OCI-LY7 (cell line): Measurements from ENCODE around the gene TMEM119. TPM values are rescaled to one million over a fixed set of nuclear protein-coding genes. Genes with fewer than 3 reads are reported as not detected.
"Not testable (repeated sequence)": the region's sequence is repeated elsewhere in the genome, so short reads cannot be mapped to it uniquely, and the experiment has no call there.

Source experiments
- BruUV-seq: library from RNA; stranded (reverse); fragments of 400-500 nt; replicated peaks from 2 replicates; lab custom pipeline; 2021; lab: Mats Ljungman, UMichigan
- CTCF ChIA-PET: fragments of 300-600 bp; sonication (Branson Sonifier 250); formaldehyde crosslinking; loops from one replicate; lab custom pipeline; 2022; ENCODE audit warnings: antibody characterized with exemption; ENCODE audit not compliant: unreplicated experiment; lab: Charles Lee
- POLR2A ChIA-PET: fragments of 300-600 bp; sonication (Branson Sonifier 250); formaldehyde crosslinking; loops from one replicate; lab custom pipeline; 2022; ENCODE audit warnings: antibody characterized with exemption; lab: Charles Lee
- DNase-seq: peaks from one replicate; pipeline ENCODE4 v3.0.0-alpha.2; 2015; ENCODE audit warnings: low spot score
- H2AFZ ChIP-seq: fragments of 200-600 bp; sonication (generic), shearing (Covaris generic); 2 replicates; pipeline ENCODE4 v1.6.1; 2014; ENCODE audit warnings: mild to moderate bottlenecking, antibody characterized with exemption, low read length, moderate library complexity
- H3K27ac ChIP-seq: fragments of 200-600 bp; sonication (generic); 2 replicates; pipeline ENCODE4 v1.5.1; 2014; ENCODE audit warnings: mixed run types, low read depth, mild to moderate bottlenecking, moderate library complexity, low read length, inconsistent platforms; ENCODE audit not compliant: poor library complexity, severe bottlenecking
- H3K36me3 ChIP-seq: fragments of 200-600 bp; sonication (generic); 2 replicates; pipeline ENCODE4 v1.6.1; 2014; ENCODE audit warnings: mild to moderate bottlenecking, antibody characterized with exemption, low read length, moderate library complexity, mixed read lengths; ENCODE audit not compliant: insufficient read depth
- H3K4me1 ChIP-seq: fragments of 200-600 bp; sonication (generic); 2 replicates; pipeline ENCODE4 v1.5.1; 2014; ENCODE audit warnings: mild to moderate bottlenecking, low read length; ENCODE audit not compliant: insufficient read depth, poor library complexity, severe bottlenecking
- H3K4me2 ChIP-seq: fragments of 200-600 bp; sonication (generic); 2 replicates; pipeline ENCODE4 v1.6.1; 2014; ENCODE audit warnings: mild to moderate bottlenecking, low read length
- H3K4me3 ChIP-seq: fragments of 200-600 bp; sonication (generic); 2 replicates; pipeline ENCODE4 v1.5.1; 2014; ENCODE audit warnings: mild to moderate bottlenecking, low read depth, low read length; ENCODE audit not compliant: poor library complexity, severe bottlenecking
- H3K79me2 ChIP-seq: fragments of 200-600 bp; sonication (generic); 2 replicates; pipeline ENCODE4 v1.6.1; 2016; ENCODE audit warnings: low read depth, mild to moderate bottlenecking, low read length, moderate library complexity, mixed read lengths; ENCODE audit not compliant: insufficient read depth
- H3K9me2 ChIP-seq: fragments of 200-600 bp; sonication (generic); 2 replicates; pipeline ENCODE4 v1.6.1; 2016; ENCODE audit warnings: mild to moderate bottlenecking, low read length, mixed read lengths; ENCODE audit not compliant: insufficient read depth
- H3K9me3 ChIP-seq: fragments of 200-600 bp; sonication (generic); 2 replicates; pipeline ENCODE4 v1.6.1; 2014; ENCODE audit warnings: mild to moderate bottlenecking, mixed run types, low read length, mixed read lengths
- H4K20me1 ChIP-seq: fragments of 200-600 bp; sonication (generic); 2 replicates; pipeline ENCODE4 v1.6.1; 2014; ENCODE audit warnings: mild to moderate bottlenecking, antibody characterized with exemption, low read length, moderate library complexity, mixed read lengths; ENCODE audit not compliant: insufficient read depth
- CTCF ChIP-seq: fragments of 200-600 bp; sonication (generic); conservative IDR thresholded peaks from 2 replicates; pipeline ENCODE4 v1.5.1; 2014; ENCODE audit warnings: mild to moderate bottlenecking, antibody characterized with exemption, low read length, moderate library complexity, mixed read lengths
- EZH2phosphoT487 ChIP-seq: fragments of 200-600 bp; sonication (generic); IDR thresholded peaks from 2 replicates; pipeline ENCODE4 v1.6.1; 2018; ENCODE audit warnings: low read depth, borderline replicate concordance, mild to moderate bottlenecking, mixed run types, antibody characterized with exemption, low read length, moderate library complexity, mixed read lengths
- intact Hi-C: fragments of 100-400 bp; cut with micrococcal nuclease; formaldehyde crosslinking; loops from one replicate; pipeline ENCODE4 v1.10.0; 2022; ENCODE audit not compliant: unreplicated experiment
- total RNA-seq, 2 experiments: library from RNA; depleted of rRNA in 1 of 2; stranded (reverse); fragments of >200 nt in 1 of 2; shearing (Covaris generic) in 1 of 2; gene quantifications; 2 replicates each; pipeline ENCODE4 v1.2.3, GENCODE V29; 2014 to 2022

TMEM119 gene
- total RNA-seq, 2 experiments from 2014 or later: not detected

- H3K4me2 ChIP-seq: no peak overlapping the region
- DNase-seq: no peak
- POLR2A ChIA-PET: no interaction called here
Observed at GRCh38 chr12:108591267-108591980, 6.5 kb downstream of the TMEM119 start.

GRCh38 chr12:108590463-108590862 is 7.4 kb downstream of the TMEM119 start:
- intact Hi-C loops, DNase-seq, H3K36me3 ChIP-seq, H3K79me2 ChIP-seq, H4K20me1 ChIP-seq, H3K27ac ChIP-seq, H3K9me2 ChIP-seq, H3K4me2 ChIP-seq, H2AFZ ChIP-seq, H3K4me1 ChIP-seq, CTCF ChIA-PET, H3K4me3 ChIP-seq, BruUV-seq, H3K9me3 ChIP-seq: not testable (repeated sequence)
- POLR2A ChIA-PET: interaction anchor here (0.6 kb wide), 1 partner anchor 26 kb away, joined by 3 read pairs; no protein-coding TSS in a partner anchor

More at GRCh38 chr12:108591267-108591980, 6.5 kb downstream of the TMEM119 start:
- Histone ChIP-seq H3K4me3 (no peak overlapping the region), H3K9me2 (no peaks in the 10 kb centered on the region), H4K20me1 (no peaks in the 10 kb centered on the region), H3K27ac (no peak overlapping the region), H3K79me2 (no peaks in the 10 kb centered on the region), H3K36me3 (no peaks in the 10 kb centered on the region), H3K9me3 (no peaks in the 10 kb centered on the region), H2AFZ (no peak overlapping the region), H3K4me1 (no peaks in the 10 kb centered on the region)
- CTCF ChIA-PET: no interaction called here
- intact Hi-C loops: no loop called here
- TF ChIP-seq CTCF: no peak
- no peak for TF ChIP-seq EZH2phosphoT487
- no TSS peak for BruUV-seq

- no peak overlapping the region for H3K4me3 ChIP-seq
- H3K4me2 ChIP-seq: no peak overlapping the region
- no peak overlapping the region for H2AFZ ChIP-seq
- no peak overlapping the region for H3K27ac ChIP-seq
- no TSS peak for BruUV-seq
- TF ChIP-seq EZH2phosphoT487 (no peak), CTCF (no peak)
- H3K9me2 ChIP-seq: no peaks in the 10 kb centered on the region
- no peaks in the 10 kb centered on the region for H3K79me2 ChIP-seq
- no peaks in the 10 kb centered on the region for H4K20me1 ChIP-seq
- ChIA-PET POLR2A (interaction anchor here (0.6 kb wide), 2 partner anchors 25 to 366 kb away, joined by 3 to 8 read pairs; no protein-coding TSS in a partner anchor), CTCF (no interaction called here)
- H3K4me1 ChIP-seq: no peaks in the 10 kb centered on the region
- H3K36me3 ChIP-seq: no peaks in the 10 kb centered on the region
- no peaks in the 10 kb centered on the region for H3K9me3 ChIP-seq
- intact Hi-C loops: no loop called here
- DNase-seq: no peak
Observed at GRCh38 chr12:108589840-108590229, 8.0 kb downstream of the TMEM119 start.
